RWPE2 (cell line): Measurements from ENCODE around the gene DNAJC13.

ENCODE experiments used
- ATAC-seq: fragments of 200-7000 bp; cut with Tn5 transposase; 3 replicates; pipeline ENCODE4 v1.9.1; 2021; ENCODE audit warnings: low read depth
- DNase-seq: peaks from one replicate; pipeline ENCODE4 v3.0.0-alpha.2; 2020; ENCODE audit warnings: low spot score
- H3K27ac ChIP-seq: fragments of 450-650 bp; 2 replicates; pipeline ENCODE4 v1.5.1; 2017; ENCODE audit warnings: mild to moderate bottlenecking; ENCODE audit not compliant: poor library complexity, severe bottlenecking
- H3K27me3 ChIP-seq: fragments of 250-450 bp; sonication (Bioruptor Pico); 2 replicates; pipeline ENCODE4 v1.5.1; 2021; ENCODE audit warnings: mild to moderate bottlenecking, moderate library complexity; ENCODE audit not compliant: insufficient read depth, poor library complexity, severe bottlenecking
- H3K36me3 ChIP-seq: fragments of 250-450 bp; sonication (Bioruptor Pico); 2 replicates; pipeline ENCODE4 v1.5.1; 2020; ENCODE audit warnings: low read depth, mild to moderate bottlenecking, moderate library complexity
- H3K4me1 ChIP-seq: fragments of 250-450 bp; sonication (Bioruptor Pico); 2 replicates; pipeline ENCODE4 v1.5.1; 2021; ENCODE audit warnings: mild to moderate bottlenecking, moderate library complexity; ENCODE audit not compliant: insufficient read depth, poor library complexity, severe bottlenecking
- H3K4me3 ChIP-seq: fragments of 250-450 bp; sonication (Bioruptor Pico); 2 replicates; pipeline ENCODE4 v1.5.1; 2021; ENCODE audit warnings: mild to moderate bottlenecking, moderate library complexity; ENCODE audit not compliant: severe bottlenecking
- H3K9me3 ChIP-seq: fragments of 250-450 bp; sonication (Bioruptor Pico); 2 replicates; pipeline ENCODE4 v1.5.1; 2021; ENCODE audit warnings: mild to moderate bottlenecking, moderate library complexity; ENCODE audit not compliant: severe bottlenecking
- TF ChIP-seq, protein P1 (sequence below): fragments of 450-650 bp; IDR thresholded peaks from one replicate; pipeline ENCODE4 v1.5.1; 2017; ENCODE audit warnings: mild to moderate bottlenecking, moderate library complexity; ENCODE audit not compliant: poor library complexity, severe bottlenecking

The DNAJC13 gene

DNA sequence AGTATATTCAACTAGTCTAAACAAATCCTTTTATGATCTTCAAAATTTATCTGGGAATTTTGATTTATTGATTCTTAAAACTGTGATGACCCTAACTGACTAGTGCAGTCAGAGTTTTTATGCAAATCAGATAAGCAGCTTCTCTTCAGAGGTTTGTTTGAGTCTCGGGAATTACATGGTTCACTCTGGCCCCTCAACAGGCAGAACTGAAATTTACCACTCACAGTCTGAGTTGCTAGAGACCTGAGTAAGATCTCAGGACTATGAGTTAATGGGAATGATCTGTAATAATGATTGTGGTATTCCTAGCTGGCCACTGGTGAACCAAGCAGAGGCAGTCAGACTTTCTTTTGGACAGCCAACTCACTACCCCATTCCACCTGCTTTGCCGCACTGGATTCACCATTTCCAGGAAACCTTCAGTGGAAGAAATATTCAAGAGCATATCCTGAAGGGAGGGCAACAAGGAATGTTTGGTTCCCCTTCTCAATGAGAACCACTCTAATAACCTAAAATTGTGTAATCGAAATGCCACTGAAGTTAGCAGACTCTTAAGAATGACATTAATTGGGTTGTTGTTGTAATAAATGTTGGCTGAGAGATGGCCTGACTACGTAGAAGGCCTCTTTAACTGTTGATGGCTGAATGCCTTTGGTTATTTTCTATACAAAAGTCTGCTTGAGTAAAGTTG, 11.5 kb upstream of the DNAJC13 start:
- Histone ChIP-seq H3K4me1 (no peaks in the 10 kb centered on the region), H3K27me3 (no peaks in the 10 kb centered on the region), H3K36me3 (no peaks in the 10 kb centered on the region), H3K27ac (no peak overlapping the region), H3K4me3 (no peak overlapping the region), H3K9me3 (no peaks in the 10 kb centered on the region)
- TF ChIP-seq, protein P1, sequence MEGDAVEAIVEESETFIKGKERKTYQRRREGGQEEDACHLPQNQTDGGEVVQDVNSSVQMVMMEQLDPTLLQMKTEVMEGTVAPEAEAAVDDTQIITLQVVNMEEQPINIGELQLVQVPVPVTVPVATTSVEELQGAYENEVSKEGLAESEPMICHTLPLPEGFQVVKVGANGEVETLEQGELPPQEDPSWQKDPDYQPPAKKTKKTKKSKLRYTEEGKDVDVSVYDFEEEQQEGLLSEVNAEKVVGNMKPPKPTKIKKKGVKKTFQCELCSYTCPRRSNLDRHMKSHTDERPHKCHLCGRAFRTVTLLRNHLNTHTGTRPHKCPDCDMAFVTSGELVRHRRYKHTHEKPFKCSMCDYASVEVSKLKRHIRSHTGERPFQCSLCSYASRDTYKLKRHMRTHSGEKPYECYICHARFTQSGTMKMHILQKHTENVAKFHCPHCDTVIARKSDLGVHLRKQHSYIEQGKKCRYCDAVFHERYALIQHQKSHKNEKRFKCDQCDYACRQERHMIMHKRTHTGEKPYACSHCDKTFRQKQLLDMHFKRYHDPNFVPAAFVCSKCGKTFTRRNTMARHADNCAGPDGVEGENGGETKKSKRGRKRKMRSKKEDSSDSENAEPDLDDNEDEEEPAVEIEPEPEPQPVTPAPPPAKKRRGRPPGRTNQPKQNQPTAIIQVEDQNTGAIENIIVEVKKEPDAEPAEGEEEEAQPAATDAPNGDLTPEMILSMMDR: no peak
- DNase-seq (no peak), ATAC-seq (no peak)

DNA sequence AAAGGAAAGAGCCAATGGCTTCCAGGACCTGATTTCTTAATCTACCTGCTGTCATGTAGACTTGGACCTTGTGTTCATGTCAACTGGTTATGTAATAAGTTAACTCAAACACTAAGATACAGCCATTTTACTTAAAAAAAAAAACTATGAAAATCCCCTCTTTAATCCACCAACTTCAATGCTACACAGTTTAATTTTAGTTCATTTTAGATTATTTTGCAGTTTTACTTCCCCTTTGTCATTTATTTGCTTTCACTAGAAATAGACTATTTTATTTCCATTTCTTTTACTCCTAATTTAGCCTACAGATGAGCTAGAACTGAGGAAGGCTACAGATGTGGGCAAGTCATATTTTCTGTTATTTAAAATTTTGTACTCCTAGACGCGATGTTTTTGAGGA, 10.7 kb upstream of the DNAJC13 start:
- Histone ChIP-seq H3K27ac (no peak overlapping the region), H3K9me3 (no peaks in the 10 kb centered on the region), H3K4me1 (no peaks in the 10 kb centered on the region), H3K36me3 (no peaks in the 10 kb centered on the region), H3K4me3 (no peak overlapping the region), H3K27me3 (no peaks in the 10 kb centered on the region)
- no peak for ATAC-seq
- DNase-seq: no peak
- TF ChIP-seq, protein P1: no peak

DNA sequence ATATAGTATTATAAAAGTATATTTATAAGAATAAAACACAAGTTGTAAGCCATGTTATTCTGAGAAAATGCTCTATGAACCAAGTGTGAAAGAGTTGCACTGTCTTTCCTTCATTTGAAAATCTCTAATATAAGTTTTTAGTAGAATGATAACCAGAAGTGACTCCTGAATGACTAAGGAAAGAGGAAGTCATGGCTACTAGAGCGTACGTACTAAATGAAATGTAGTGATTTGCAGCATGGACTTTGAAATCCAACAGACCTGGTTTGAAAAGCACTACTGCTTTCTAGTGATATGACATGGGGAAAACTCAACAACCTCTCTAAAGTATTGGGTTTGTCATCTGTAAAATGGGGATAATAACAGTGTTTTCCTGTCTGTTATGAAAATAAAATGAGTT, 10.3 kb upstream of the DNAJC13 start:
- no peak for ATAC-seq
- no peaks in the 10 kb centered on the region for H3K4me1 ChIP-seq
- no peak for DNase-seq
- TF ChIP-seq, protein P1: no peak
- H3K36me3 ChIP-seq: no peaks in the 10 kb centered on the region
- no peak overlapping the region for H3K4me3 ChIP-seq
- H3K27ac ChIP-seq: no peak overlapping the region
- H3K9me3 ChIP-seq: no peaks in the 10 kb centered on the region
- no peaks in the 10 kb centered on the region for H3K27me3 ChIP-seq

DNA sequence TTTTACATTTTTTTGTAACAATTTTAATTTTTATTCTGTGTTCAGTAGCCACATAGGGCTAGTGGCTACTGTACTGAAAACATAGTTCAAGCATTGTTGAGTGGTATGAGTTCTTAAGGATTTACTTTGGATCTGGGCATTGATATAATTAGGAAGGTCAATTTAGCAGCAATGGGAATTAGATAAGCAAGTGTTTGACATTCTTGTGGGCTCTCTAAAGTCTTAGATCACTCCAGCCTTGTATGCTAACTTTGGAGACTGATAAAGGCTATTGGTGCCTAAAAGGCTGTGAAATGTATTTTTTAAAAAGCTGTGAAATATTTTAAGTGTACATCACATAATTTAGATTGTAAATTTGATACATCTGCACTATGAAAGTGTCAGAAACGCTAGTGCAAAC, 2.5 kb upstream of the DNAJC13 start:
- no peak for ATAC-seq
- DNase-seq: no peak
- Histone ChIP-seq H3K27ac (no peak overlapping the region), H3K4me3 (no peak overlapping the region), H3K9me3 (no peaks in the 10 kb centered on the region), H3K36me3 (peaks cover 2% of the 10 kb centered on the region), H3K27me3 (no peaks in the 10 kb centered on the region), H3K4me1 (peaks cover 7% of the 10 kb centered on the region)
- TF ChIP-seq, protein P1: no peak

DNA sequence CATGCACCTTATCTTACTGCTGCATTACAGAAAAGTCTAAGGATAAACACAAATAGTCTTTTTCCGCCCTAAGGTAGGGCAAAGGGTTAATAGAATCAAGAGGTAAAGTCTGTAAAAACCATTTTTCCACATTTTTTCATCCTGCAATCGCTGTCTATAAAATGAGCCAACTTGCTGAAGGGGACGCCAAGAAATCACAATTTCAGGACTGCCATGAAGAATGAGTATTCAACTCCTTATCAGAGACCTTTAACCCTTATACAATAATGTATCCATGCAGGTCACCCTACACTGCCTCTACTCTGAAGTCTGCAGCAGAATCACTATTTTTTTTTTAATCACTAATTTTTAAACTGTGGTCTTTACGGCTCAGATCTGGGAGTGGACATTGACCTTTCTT, 1.1 kb upstream of the DNAJC13 start:
- Histone ChIP-seq H3K4me1 (peaks cover 7% of the 10 kb centered on the region), H3K27ac (no peak overlapping the region), H3K9me3 (no peaks in the 10 kb centered on the region), H3K36me3 (peaks cover 13% of the 10 kb centered on the region), H3K27me3 (no peaks in the 10 kb centered on the region), H3K4me3 (no peak overlapping the region)
- DNase-seq (no peak), ATAC-seq (no peak)
- TF ChIP-seq, protein P1: no peak
